Ishikawa (cell line): Measurements from ENCODE around the gene SLC35B3.

Source experiments
- CEBPB ChIP-seq: IDR thresholded peaks from 2 replicates; pipeline ENCODE4 v1.6.1; 2012
- CREB1 ChIP-seq: IDR thresholded peaks from 2 replicates; pipeline ENCODE4 v1.6.1; 2012; ENCODE audit warnings: low read depth
- EGR1 ChIP-seq: IDR thresholded peaks from 2 replicates; pipeline ENCODE4 v1.6.1; 2012
- EP300 ChIP-seq: IDR thresholded peaks from 2 replicates; pipeline ENCODE4 v1.6.1; 2012; ENCODE audit warnings: borderline replicate concordance
- FOXM1 ChIP-seq: IDR thresholded peaks from 2 replicates; pipeline ENCODE4 v1.6.1; 2012; ENCODE audit warnings: low read depth, borderline replicate concordance
- NFIC ChIP-seq: IDR thresholded peaks from 2 replicates; pipeline ENCODE4 v1.6.1; 2012
- RAD21 ChIP-seq: IDR thresholded peaks from 2 replicates; pipeline ENCODE4 v1.6.1; 2012; ENCODE audit warnings: low read depth
- TAF1 ChIP-seq: IDR thresholded peaks from 2 replicates; pipeline ENCODE4 v1.6.1; 2012; ENCODE audit warnings: low read depth, mild to moderate bottlenecking
- TCF12 ChIP-seq: IDR thresholded peaks from 2 replicates; pipeline ENCODE4 v1.6.1; 2012; ENCODE audit warnings: low read depth
- TEAD4 ChIP-seq: IDR thresholded peaks from 2 replicates; pipeline ENCODE4 v1.6.1; 2012
- YY1 ChIP-seq: IDR thresholded peaks from 2 replicates; pipeline ENCODE4 v1.6.1; 2012; ENCODE audit warnings: low read depth
- ZBTB7A ChIP-seq: IDR thresholded peaks from 2 replicates; pipeline ENCODE4 v1.6.1; 2012; ENCODE audit warnings: low read depth
- TF ChIP-seq, protein P1 (sequence below): IDR thresholded peaks from 2 replicates; pipeline ENCODE4 v1.6.1; 2012
- TF ChIP-seq, protein P2 (sequence below): IDR thresholded peaks from 2 replicates; pipeline ENCODE4 v1.6.1; 2012; ENCODE audit warnings: low read depth, mild to moderate bottlenecking
- TF ChIP-seq, protein P3 (sequence below): IDR thresholded peaks from 2 replicates; pipeline ENCODE4 v1.6.1; 2012

SLC35B3 gene

DNA sequence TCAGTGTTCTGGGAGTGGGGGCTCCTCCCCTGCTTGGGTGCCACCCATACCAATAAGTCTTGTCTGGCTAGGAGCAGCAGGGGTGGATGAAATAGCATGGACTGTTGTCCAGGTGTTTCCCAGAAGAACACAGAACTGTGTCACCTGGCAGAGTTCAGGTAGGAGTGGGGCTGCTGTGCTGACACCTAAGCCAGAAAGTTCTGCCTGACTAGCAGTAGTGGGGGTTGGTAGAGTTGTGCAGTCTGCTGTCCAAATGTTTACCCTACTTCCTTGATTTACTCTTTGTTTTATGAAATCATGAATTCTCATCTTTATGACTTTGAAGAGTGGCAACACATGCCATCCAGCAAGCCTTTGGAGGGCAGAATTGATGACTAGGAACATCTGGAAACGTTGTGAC, 27.3 kb upstream of the SLC35B3 start:
- TF ChIP-seq TCF12 (no peak), TAF1 (no peak), EGR1 (no peak), CEBPB (no peak), ZBTB7A (no peak), CREB1 (no peak), TEAD4 (no peak), NFIC (no peak), EP300 (no peak), FOXM1 (no peak), RAD21 (no peak), YY1 (no peak)
- TF ChIP-seq, protein P1, sequence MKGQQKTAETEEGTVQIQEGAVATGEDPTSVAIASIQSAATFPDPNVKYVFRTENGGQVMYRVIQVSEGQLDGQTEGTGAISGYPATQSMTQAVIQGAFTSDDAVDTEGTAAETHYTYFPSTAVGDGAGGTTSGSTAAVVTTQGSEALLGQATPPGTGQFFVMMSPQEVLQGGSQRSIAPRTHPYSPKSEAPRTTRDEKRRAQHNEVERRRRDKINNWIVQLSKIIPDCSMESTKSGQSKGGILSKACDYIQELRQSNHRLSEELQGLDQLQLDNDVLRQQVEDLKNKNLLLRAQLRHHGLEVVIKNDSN, result no peak
- TF ChIP-seq, protein P2, sequence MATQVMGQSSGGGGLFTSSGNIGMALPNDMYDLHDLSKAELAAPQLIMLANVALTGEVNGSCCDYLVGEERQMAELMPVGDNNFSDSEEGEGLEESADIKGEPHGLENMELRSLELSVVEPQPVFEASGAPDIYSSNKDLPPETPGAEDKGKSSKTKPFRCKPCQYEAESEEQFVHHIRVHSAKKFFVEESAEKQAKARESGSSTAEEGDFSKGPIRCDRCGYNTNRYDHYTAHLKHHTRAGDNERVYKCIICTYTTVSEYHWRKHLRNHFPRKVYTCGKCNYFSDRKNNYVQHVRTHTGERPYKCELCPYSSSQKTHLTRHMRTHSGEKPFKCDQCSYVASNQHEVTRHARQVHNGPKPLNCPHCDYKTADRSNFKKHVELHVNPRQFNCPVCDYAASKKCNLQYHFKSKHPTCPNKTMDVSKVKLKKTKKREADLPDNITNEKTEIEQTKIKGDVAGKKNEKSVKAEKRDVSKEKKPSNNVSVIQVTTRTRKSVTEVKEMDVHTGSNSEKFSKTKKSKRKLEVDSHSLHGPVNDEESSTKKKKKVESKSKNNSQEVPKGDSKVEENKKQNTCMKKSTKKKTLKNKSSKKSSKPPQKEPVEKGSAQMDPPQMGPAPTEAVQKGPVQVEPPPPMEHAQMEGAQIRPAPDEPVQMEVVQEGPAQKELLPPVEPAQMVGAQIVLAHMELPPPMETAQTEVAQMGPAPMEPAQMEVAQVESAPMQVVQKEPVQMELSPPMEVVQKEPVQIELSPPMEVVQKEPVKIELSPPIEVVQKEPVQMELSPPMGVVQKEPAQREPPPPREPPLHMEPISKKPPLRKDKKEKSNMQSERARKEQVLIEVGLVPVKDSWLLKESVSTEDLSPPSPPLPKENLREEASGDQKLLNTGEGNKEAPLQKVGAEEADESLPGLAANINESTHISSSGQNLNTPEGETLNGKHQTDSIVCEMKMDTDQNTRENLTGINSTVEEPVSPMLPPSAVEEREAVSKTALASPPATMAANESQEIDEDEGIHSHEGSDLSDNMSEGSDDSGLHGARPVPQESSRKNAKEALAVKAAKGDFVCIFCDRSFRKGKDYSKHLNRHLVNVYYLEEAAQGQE, result no peak
- TF ChIP-seq, protein P3, sequence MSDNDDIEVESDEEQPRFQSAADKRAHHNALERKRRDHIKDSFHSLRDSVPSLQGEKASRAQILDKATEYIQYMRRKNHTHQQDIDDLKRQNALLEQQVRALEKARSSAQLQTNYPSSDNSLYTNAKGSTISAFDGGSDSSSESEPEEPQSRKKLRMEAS, result no peak

DNA sequence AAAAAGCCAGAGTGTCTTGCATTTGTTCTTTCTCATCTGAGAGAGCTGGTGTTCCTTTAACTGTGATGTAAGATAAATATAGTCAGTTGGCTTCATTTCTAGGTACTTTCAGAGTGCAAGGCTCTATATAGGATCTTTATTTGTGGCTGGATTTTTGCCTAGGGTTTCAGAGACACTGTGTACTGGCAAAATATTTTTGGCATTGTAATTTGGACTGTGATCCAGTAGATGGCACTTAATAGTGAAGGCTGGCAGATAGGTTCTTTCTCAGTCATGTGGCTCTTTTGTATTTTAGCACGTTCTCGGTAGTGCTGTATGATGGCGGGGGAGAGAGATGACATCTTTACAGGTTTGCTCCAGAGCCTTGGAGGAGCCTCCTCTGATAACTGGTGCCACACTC, 26.8 kb upstream of the SLC35B3 start:
- TF ChIP-seq, protein P2, result no peak
- TF ChIP-seq EP300 (no peak), NFIC (no peak), TCF12 (no peak)

DNA sequence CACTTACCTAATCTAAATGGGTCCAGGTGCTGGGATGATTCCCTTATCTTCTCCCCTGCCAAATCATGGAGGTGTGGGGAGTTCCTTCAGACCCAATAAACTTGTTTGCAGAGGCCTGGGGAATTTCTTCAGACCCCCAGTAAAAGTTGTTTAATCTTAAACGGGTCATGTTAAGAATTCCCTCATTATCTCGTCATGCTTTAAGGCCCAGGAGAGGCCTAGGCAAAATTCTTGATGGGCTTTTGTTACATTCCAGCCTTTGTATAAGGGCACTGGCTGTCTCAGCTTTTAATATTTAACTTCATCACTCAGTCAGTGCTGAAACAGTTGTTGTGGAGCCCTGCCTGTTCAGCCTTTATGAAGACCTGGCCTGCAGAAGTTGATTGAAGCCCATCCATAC, 11.0 kb upstream of the SLC35B3 start:
- TF ChIP-seq YY1 (no peak), ZBTB7A (no peak), NFIC (no peak), EP300 (no peak), TCF12 (no peak), RAD21 (no peak), CEBPB (no peak), TAF1 (no peak)
- TF ChIP-seq, protein P2, result no peak
- TF ChIP-seq, protein P3, result no peak
- TF ChIP-seq, protein P1, result no peak

DNA sequence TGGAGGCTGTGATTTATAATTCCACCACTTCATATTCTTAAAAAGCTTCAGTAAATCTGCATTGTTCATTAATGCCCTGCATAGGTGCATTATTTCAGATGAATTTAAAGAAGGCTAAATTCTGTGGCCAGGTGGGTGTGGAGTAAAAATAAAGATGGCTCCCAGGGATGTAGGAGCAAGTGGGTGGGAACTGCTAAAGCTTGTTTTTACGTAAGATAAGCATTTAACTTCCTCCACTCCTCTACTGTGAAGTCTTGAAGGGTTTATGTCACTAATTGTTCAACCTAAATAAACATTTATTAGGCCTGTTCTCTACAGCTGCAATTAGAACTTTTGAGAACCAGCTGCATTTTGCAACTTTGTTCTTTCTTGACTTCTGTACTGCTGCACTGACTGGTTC, 6.8 kb upstream of the SLC35B3 start:
- TF ChIP-seq ZBTB7A (no peak), EP300 (no peak), YY1 (no peak), TAF1 (no peak), TEAD4 (no peak), CREB1 (no peak)
- TF ChIP-seq, protein P1, result no peak

DNA sequence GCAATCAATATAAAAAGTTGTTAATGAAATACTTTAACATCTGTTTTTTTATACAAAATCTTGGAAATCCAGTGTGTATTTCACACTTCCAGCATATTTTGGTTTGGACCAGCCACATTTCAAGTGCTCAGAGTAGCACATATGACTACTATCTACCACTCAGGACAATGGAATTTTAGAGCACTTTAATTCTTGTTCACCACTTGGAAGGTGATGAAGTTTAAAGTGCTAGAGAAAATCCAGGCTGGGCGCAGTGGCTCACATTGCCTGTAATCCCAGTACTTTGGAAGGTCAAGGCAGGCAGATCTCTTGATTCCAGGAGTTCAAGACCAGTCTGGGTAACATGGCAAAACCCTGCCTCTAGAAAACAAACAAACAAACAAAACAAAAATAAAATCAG, 6.1 kb upstream of the SLC35B3 start:
- TF ChIP-seq RAD21 (no peak), CEBPB (no peak), EP300 (no peak)
- TF ChIP-seq, protein P1, result no peak
- TF ChIP-seq, protein P3, result no peak
